AG08395 (cell line): Measurements from ENCODE around the gene CASD1.

Experiments used
- DNase-seq: peaks from one replicate; pipeline ENCODE4 v3.0.0; 2012; ENCODE audit warnings: mixed read lengths, low spot score

The CASD1 gene

DNA sequence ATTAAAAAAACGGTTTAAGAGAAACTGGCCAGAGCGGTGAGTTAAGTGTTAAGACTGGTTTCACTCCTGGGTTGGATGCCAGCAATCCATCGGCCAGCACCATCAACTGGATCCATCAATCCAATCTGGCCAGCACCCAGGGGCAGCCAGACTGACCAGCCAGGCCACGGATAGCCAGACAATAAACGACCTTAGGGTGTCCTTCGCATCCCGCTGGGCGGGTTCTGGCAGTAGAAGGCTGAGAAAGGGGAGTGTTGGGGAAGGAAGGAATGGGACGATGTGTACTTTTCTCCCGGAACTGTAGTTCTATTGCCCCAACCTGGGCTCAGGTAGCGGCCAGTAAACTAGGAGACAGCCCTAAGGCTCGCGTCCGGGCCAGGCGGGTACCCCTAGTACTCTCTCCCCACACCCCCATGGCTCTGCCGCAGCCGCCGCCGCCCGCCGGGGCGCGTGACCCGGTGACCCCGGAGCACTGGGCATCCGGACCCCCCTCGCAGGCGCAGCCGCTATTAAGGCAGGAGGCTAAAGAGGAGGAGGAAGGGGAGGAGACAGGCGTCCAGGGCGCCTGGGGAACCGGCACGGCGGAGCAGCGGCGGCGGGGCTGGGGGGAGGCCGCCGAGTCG is at the start of gene CASD1:
Gene CASD1, plus strand, starts transcription at position 546 of the 623 bp plus-strand sequence. CDS start 276 bp downstream, outside the sequence.
- peak; percentile 61 for DNase-seq

DNA sequence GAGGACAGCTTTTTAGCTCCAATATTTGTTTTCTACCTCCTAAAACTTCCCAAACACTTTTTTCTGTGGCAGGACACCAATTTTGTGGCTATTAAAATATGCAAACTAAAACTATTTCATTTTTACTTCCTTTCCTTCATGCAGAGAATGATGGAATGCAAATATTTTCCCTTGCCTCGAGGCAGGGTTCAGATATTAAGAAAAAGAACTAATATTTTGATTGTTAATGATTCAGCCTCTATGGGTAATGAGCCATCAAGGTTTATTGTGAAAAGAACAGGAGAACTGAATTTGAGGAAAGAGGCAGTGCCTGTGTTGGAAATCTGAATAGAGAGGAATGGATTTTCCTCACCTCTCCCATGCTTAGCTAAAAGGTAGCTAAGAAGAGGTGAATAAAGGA is 43.1 kb upstream of the CASD1 start:
- DNase-seq = no peak

DNA sequence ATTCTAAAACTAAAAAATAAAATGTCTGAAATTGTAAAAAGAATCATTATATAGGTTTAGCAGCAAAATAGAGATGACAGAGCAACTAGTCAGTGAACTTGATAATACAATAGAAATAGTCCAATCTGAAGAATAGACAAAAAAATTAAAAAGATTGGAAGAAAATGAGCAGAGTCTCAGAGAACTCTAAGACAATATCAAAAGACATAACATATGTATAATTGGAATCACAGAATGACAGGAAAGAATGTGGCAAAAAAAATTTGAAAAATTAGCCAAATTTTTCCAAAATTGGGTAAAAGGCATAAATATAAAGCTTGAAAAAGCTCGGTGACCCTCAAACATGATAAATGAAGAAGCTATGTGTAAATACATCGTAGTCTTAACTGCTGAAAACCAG is 38.0 kb upstream of the CASD1 start:
- no peak for DNase-seq

DNA sequence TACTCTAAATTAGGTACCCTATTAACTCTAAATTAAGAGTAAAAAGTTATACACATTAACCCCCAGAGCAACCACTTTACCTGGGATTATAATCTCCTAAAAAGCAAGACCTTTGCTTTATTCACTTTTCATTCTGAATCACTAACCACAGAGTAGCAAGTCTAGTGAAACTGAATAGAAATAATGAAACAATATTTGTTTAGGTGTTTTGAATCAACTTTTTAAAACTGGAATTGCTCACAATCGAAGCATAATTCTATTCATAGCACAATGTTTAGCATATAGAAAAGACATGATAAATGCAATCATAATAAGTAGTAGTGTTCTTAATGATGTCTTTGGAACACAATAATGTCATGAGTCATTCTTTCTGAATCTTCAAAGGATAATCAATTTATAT is 37.0 kb upstream of the CASD1 start:
- no peak for DNase-seq

DNA sequence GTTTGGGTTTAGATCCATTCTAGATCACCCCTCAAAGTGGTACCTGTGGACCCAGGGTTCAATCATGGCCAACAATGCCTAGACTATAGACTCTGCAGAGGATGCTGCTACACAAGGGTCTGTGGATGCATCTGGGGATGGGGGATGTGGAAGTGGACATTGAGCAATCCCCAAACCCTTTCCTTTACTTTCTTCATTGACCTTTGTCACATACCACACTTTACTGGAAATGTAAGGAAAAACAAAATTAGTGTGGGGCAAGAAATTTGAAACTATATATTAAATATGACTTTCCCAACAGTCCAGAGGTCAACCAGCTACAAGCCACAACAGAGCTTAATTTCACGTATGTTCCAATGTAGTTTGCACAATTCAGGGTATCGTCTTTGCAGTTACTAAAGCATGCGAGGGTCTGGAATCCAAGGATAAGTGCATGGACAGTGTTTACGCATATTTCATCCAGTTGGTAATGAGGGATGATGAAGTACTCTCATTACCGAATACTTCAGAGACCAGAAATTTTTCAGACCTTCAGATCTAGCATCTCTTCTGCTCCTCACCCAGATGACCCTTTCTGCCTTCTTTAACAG is 33.3 kb upstream of the CASD1 start:
- no peak for DNase-seq

DNA sequence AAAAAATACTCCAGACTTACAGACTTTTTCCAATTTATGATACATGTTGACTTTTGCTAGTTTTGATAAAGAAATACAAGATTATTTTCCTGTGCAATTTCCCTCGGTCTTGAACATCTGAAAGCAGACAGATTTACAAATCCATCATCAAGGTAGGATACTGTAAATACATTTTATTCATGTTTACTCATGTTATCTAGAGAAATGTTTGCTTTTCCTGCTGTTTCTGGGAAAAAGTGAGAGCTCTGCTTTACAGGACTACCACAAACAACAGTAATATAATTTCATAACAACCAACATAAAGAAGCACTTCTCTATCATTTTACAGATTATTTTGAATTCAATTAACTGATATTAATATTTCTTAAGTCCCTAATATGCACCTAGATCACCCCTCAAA is 31.7 kb upstream of the CASD1 start:
- DNase-seq = no peak

DNA sequence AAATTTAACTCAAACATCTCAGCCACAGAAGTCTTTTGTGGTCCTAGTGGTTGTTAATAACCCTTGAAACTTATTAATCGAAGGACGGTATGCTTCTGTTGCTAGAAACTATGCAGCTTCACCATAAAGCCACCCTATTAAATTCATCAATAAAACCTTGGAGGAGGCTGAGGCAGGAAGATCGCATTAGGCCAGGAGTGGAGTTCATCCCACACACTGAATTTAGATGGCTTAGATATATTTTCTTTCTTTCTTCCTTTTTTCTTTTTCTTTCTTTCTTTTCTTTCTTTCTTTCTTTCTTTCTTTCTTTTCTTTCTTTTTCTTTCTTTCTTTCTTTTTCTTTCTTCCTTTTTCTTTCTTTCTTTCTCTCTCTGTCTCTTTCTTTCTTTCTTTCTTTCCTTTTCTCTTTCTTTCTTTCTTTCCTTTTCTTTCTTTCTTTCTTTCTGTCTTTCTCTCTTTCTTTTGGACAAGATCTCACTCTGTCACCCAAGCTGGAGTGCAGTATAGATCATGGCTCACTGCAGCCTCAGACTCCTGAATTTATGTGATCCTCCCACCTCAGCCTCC is 30.9 kb upstream of the CASD1 start:
- no peak for DNase-seq

DNA sequence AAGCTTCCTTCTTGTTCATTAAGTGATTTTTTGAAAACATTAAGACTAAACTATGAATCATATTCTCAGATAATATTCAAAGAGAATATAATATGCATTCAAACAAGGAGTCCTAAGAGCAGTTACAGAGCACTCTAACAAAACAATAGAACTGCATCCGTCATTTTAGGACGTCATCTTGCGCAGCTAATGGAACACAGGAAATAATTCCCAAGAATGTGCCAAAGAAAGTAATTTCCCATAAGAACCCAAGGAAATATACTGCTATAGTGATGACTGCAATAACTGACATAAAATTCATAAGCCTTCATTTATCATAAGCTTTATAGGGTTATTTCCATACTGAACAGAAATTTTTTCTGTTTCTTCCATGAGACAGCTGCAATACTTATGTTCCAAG is 28.3 kb upstream of the CASD1 start:
- DNase-seq = no peak

DNA sequence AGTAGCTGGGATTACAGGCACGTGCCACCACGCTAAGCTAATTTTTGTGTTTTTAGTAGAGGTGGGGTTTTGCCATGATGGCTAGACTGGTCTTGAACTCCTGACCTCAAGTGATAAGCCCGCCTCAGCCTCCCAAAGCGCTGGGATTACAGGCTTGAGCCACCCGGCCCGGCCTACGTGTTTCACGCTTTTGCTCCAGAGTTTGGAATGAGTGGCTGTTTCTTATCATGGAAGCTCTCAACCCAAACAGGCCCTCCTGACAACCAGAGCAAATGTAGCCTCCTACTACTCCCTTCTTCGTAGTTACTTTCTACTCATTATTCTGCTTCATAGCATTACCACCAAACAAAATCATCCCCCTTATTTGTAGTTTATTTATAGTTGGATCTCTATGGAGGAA is 26.8 kb upstream of the CASD1 start:
- DNase-seq = no peak

DNA sequence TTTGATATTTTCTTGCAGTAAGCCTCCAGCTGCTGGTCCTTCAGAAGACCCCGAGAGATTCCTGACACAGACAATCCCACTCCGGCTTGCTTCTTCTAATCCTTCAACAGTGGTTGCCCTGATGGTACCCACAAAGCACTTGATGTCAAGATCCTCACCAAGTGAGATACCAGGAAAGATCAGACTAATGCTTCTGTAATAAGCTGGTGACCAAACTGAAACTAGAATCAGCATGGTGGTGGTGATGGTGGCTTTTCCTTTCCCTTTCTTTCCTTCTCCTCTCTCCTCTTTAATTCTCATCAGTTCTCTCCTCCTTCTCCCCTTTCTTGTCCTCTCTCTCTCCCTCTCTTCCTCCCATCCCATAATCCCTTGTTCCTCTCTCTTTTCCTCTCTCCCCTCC is 25.8 kb upstream of the CASD1 start:
- no peak for DNase-seq

DNA sequence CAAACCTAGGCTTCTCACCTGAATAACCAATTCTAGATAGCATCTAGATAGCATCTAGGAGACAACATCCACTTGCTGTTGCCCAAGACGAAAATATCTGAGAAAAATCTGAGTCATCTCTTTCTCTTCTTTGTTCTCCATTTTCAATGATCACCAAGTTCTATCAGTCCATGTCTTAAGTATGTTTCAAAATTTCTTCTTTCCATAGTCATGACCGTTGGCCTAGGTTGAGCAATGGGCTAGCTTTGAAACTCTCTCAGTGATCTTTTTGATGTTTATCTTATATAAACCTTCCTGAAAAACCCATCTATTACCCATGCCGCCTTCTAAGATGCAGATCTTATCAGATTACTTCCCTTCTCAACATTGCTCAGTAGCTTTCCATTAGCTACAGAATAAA is 23.4 kb upstream of the CASD1 start:
- no peak for DNase-seq

DNA sequence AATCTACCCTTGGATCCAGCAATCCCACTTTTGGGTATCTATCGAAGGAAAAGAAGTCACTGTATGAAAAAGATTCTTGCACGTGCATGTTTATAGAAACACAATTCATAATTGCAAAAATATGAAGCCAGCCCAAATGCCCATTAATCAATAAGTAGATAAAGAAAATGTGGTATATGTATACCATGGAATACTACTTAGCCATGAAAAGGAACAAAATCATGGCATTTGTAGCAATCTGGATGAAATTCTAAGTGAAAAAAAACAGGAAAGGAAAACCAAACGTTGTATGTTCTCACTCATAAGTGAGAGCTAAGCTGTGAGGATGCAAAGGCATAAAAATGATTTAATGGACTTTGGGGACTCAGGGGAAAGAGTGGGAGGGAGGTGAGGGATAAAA is 18.2 kb upstream of the CASD1 start:
- DNase-seq = no peak

DNA sequence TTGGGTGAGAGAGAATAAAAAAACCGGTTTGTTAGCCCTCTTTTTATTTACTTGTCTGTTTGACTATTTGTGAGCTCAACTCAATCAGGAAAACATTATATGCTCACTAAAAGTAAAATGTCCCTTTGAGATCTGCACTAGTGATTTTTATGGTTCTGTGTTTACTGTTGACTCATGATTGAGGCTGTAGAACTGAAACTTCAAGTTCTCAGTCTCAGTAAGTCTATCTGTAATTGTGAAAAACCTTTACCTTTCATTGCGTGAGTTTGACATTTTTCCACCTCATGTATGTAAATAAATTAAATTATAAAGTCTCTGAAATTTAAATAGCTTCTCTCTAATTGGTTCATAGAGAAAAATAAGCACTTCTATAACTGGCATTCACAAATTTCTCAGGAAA is 17.0 kb upstream of the CASD1 start:
- DNase-seq = no peak

DNA sequence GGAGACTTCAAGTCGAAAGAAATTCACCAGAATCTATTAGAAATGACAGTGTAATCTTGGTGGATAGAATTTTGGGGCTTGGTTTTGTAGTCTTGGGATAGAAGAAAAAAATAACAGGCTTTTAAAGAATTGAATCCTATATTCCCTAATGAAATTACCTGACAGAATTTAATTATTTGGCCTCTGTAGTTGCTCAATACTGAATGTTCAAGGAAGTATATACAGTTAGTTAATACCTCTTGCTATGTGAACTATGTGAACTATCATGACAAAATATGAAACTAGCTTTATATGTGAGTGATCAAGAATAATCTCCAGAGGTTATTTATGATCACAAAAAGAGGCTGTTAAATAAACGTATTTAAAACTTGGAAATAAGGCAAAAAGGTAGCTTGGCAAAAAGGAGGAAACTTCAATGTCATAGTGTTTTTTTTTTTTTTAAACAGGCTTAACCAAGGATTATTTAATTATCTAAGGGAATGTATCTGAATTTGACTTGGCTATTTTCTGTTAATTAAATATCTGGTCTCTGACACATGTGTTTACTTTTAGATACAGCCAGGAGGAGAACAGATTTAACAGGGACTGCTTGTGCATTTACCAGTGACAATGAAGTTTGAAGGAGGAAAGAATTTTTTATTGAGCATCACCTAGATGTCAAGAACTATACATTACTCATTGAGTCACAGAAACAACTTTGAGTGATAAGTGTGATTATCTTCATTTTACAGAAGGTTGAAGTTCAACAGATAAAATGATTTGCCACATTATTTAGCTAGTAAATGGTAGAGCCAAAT is 11.5 kb upstream of the CASD1 start:
- DNase-seq = no peak

DNA sequence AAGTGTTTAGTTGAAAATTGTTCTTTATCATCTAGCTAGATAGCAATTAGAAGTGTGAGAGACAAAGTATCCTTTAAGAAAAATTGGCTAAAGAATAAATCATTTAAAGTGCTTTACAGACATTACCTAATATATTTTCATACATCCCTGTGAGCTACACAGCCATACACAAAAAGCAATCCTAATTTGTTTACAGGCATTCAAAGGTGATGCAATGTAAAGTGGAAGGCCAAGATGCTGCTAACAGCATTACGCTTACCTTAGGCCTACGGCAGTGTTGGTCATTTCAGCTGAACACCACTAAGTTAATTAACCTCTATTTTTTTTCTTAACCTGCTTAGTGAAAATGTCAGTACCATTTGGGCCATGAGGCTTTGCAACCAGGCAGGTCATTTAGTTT is 10.7 kb upstream of the CASD1 start:
- DNase-seq = no peak

DNA sequence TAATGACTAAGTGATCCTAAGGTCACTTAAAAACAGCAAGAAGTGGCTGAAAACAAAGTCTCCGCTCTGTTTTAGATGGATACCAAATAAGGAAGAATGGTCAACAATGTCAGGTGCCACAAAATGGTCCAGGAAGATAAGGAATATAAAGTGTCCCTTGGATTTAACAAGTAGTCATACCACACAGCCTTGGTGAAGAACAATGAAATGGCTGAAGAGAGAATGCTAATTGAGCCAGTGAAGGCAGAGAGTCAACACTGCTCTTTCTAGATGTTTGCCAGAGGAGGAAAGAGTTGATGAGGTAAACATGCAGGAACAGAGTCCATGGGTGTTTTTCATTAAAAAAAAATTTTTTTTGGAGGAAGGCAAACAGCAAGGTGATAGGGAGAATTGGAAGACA is 2.1 kb upstream of the CASD1 start:
- DNase-seq = no peak

DNA sequence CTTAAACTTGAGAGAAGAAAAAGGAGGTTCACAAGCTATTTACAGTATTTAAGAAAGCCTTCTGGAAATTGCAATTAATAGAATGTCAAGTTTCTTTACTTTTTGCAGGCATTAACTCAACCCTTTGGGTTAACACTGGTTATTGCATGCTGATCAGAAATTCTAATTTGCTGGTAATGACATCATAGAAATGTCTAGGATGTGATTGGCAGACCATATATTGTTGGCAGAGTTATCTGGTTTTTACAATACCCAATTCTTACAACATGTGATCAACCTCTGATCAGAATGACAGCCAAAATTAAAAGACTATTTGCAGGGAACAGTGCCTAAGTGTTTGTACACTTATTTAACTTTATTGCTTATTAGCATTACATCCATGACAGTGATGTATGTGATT is 1.6 kb upstream of the CASD1 start:
- DNase-seq = no peak

DNA sequence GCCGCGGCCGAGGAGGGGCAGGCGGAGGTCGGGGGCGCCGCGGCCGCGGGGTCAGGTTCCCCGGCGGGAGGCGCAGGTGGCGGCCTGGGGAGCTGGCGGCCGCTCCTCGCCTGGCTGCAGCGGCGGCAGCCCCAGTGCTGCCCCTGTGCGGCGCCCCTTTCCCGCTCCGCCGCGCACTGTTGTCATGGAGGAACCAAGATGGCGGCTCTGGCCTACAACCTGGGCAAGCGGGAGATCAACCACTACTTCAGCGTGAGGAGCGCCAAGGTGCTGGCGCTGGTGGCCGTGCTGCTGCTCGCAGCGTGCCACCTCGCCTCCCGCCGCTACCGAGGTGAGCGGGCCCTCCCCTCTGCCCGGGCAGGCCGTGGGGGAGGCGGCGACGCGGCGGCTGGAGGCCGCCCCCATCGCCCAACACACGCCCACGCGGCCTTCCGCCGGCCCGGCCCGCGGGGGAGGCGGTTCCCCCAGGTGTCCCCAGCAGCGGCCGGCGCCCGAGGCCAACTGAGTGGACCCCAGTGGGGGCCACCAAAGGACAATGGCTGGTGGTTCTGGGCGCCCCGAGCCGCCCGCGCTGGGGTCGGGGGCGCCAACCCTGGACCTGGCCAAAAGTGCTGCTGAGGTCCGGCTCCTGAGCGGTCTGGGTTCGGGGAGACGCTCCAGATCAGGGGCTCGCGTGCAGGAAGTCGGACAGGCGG is 425 bp downstream of the CASD1 start:
- peak; percentile 73 for DNase-seq

DNA sequence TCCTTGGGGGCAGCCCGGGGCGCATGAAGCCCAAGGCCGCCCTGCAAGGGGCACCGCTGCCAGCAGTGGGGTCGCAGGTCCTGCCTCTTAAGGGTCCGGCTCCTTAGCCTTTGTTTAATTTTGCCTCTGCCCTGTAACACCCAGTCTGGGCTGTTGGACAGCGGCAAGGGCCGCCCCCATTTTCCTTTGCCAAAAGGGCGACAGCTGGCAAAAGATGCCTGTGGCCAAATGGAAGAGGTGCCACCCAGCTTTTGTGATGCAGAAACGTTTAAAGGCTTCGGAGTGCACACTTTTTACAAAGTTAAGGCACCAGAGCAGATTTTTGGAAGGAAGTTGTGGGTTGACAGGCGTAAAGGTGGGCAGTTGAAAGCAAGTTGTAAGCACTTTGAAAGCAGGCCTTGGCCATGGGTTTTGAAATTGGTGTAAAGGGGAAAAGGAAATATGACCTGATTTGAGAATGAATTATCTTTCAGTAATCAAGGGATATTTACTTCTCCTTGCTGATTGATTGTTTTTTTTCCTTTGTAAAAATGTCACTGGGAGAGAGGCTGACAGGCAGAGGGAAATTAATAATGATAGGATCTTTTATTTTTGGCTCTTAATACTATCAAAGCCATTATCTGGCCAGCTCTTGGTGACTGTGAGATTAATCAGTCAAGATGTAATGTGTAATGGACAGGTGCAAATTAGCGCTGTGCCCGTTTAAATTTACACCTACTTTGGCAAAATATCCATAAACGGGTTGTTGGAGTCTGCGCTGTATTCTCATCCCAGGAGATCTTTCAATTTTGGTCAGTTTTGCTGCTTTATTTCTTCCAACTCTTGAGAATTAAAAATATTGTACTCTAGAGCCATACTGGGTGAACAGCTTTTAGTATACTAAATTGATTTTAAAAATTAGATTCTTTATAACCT is 1.2 kb downstream of the CASD1 start:
- peak; percentile 41 for DNase-seq

DNA sequence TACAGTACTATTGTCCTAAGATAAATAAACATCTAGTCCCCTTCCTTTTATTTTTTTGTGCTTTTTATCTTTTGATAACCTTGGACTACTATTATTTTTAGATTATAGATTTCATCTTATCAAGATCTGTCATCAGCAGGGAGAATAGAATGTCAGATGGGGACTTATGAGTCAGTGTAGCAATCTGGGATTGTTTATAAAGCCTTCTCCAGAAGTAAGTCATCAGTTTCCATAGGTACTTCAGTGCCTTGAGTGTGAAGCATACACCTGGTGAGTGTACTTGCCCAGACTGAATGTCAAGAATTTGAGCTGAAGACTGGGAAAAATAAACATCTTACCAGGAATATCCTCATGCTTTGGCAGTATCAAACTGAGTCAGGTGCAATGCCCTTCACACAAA is 2.1 kb downstream of the CASD1 start:
- DNase-seq = no peak

DNA sequence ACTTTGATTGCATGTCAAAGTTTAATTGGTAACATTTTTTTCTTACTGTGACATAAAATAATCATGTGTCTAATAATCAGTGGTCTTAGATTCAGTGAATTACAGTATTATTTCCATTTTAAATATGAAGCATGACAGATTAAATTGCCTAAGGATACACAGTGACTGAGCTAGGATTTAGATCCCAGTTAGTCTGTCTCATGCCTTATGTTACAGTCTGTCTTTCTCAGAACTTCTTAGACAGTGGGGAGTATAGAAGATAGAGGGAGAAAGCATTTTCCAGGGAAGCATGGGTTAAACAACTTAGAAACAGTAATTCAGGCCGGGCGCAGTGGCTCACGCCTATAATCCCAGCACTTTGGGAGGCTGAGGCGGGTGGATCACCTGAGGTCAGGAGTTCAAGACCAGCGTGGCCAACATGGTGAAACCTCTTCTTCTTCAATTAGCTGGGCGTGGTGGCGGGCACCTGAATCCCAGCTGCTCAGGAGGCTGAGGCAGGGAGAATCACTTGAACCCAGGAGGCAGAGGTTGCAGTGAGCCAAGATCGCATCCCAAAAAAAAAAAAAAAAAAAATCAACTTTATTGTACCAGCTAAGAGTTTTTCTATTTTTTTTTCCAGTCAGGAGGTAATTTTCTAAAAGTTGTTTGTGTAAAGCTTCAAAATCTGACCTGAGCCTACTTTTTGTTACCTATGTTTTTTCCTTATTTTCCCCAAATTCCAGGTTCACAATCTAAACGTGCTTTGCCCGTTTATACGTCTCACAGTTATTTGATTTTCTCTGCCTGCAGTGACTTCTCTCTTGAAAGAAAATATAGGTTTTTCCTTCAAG is 3.3 kb downstream of the CASD1 start:
- no peak for DNase-seq
